Measurements from ENCODE around the gene HOXA7. TPM values are rescaled to one million over a fixed set of nuclear protein-coding genes. Genes with fewer than 3 reads are reported as not detected.

HOXA7 gene
- total RNA-seq, 2 donors from 2014 or later: 0.28 to 0.54 TPM

GRCh38 chr7:27169658-27170425, 13.4 kb upstream of the HOXA7 start:
- H3K36me3 ChIP-seq: no peaks in the 10 kb centered on the region
- peaks cover 22 to 37% of the 10 kb centered on the region in 2 donors for H3K4me1 ChIP-seq (ENCODE audit: control insufficient read depth in 1 of 2, low read depth in 2 of 2)
- ATAC-seq (ENCODE audit: insufficient number of reproducible peaks, low FRiP score, low read depth): no peak
- no peak for DNase-seq (ENCODE audit: low spot score)
- peaks cover 24% of the 10 kb centered on the region for H3K27me3 ChIP-seq (replicated peaks; ENCODE audit: insufficient read depth)
- no peak overlapping the region for H3K27ac ChIP-seq
- H3K9me3 ChIP-seq: no peaks in the 10 kb centered on the region
- peak overlapping the region; percentile 13 for H3K4me3 ChIP-seq
- TF ChIP-seq CTCF (IDR thresholded peaks at IDR 0.05): no peak

DNA sequence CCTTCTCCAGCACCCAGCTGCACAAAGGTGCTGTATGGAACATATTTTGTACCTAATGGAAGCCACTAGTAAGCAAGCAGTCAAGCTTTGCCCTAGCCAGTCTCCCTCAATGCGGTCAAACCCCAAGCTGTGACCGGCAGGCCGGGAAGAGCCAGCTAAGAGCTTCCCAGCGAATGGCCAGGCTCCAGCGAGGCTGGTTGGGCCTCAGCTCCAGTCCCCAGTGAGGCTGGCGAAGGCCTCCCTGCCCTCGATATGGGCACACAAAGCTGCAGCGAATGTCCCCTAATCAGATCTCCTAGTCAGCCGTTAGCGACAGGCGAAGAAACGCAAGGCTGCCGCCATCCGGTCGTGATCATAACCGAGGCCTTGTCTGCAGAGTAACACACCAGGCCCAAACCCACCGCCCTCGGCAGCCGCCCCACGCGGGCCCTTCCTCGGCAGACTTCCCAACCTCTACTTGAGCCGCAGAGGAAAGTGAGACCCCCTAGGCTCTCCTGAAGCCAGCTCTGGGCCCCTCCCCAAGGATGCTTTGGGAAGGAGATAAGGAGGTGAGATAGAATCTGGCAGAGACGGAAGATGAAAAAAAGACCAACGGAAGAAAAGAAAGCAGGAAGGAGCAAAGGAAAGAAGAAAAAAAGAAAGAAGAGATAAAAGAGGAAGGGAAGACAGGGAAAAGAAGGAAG, 11.9 kb upstream of the HOXA7 start:
- no peak overlapping the region for H3K27ac ChIP-seq
- DNase-seq (ENCODE audit: low spot score): no peak

DNA sequence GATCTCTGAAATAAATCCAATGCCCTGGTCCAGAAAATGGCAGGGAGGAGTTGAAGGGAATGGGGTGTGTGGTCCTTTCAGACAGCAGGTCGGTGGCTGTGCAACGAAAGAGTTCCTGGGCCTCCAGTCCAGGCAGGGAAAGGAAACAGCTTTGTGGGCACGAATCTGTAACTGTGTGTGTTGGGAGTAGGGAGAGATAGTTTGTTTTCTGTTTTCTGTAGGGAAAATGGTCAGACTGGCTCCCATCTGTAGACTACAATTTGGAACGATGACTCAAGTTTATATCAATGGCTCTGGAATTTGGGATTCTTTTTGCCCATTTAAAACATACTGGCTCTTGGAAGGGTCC, 11.4 kb upstream of the HOXA7 start:
- Histone ChIP-seq H3K4me3 (no peak overlapping the region), H3K4me1 (ENCODE audit: control insufficient read depth in 1 of 2, low read depth in 2 of 2) (peaks cover 7 to 24% of the 10 kb centered on the region in 2 donors), H3K9me3 (no peaks in the 10 kb centered on the region), H3K27me3 (replicated peaks; ENCODE audit: insufficient read depth) (peaks cover 9% of the 10 kb centered on the region), H3K27ac (no peak overlapping the region), H3K36me3 (no peaks in the 10 kb centered on the region)
- DNase-seq (ENCODE audit: low spot score) (no peak), ATAC-seq (ENCODE audit: insufficient number of reproducible peaks, low FRiP score, low read depth) (no peak)
- no peak for TF ChIP-seq CTCF (IDR thresholded peaks at IDR 0.05)

More for the DNA sequence above, 11.9 kb upstream of the HOXA7 start:
- H3K36me3 ChIP-seq: no peaks in the 10 kb centered on the region
- peaks cover 14% of the 10 kb centered on the region for H3K27me3 ChIP-seq (replicated peaks; ENCODE audit: insufficient read depth)
- TF ChIP-seq CTCF (IDR thresholded peaks at IDR 0.05): no peak
- peaks cover 12 to 29% of the 10 kb centered on the region in 2 donors for H3K4me1 ChIP-seq (ENCODE audit: control insufficient read depth in 1 of 2, low read depth in 2 of 2)
- H3K9me3 ChIP-seq: no peaks in the 10 kb centered on the region
- no peak overlapping the region for H3K4me3 ChIP-seq
- no peak for ATAC-seq (ENCODE audit: insufficient number of reproducible peaks, low FRiP score, low read depth)

DNA sequence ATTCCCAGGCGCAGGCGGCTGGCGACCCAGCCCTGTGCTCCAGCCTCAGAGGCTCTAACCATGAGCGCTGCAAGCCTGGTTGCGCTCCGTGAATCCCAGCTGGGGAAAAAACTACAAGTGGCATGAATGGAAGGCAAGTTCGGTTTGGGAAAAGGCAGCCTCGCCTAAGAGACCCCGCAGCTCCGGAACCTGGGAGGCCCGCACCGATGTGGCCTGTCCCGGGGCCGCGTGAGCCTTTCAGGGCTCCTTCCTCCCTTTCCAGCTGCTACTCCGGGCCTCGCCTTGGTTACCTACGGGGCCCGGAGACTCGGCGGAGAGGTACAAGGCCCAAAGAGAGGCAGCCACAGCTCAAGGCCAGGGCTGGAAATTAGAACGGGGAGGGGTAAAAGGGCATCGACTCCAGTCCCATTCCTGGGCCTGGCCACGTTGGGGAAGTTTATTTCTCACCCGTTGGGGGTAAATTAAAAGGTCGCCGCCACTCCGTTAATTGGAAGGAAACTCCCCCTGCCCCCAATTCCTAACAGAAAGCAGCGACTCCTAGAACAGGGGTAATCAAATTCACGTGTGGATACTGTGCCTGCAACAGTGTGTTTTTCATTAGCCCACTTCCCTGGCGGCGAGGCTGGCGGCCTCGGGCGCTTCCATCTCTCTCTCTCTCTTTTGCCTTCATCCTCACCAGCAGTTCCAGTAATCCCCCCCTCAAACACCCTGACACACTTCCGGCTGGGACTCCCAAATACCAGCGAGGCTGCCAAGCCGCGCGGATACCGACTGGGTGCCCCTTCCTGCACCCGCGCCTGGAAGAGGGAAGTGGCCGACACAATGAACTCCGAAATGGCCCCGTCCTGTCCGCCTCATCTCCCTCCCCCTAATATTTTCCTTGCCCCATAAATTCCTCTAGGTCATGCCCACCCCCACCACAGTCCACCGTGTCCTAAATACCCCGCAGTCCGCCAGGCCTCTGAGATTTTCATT, 10.3 kb upstream of the HOXA7 start:
- no peak for TF ChIP-seq CTCF (IDR thresholded peaks at IDR 0.05)
- Histone ChIP-seq H3K4me3 (peak overlapping the region; percentile 62), H3K27ac (peak overlapping the region in 1 of 2 donors; percentile 11), H3K27me3 (replicated peaks; ENCODE audit: insufficient read depth) (peaks cover 9% of the 10 kb centered on the region), H3K36me3 (no peaks in the 10 kb centered on the region), H3K9me3 (no peaks in the 10 kb centered on the region), H3K4me1 (ENCODE audit: control insufficient read depth in 1 of 2, low read depth in 2 of 2) (peaks cover 7 to 17% of the 10 kb centered on the region in 2 donors)
- DNase-seq (ENCODE audit: low spot score) (no peak), ATAC-seq (ENCODE audit: insufficient number of reproducible peaks, low FRiP score, low read depth) (no peak)
